CD1c-positive myeloid dendritic cell (primary cell): Measurements from ENCODE around the gene ARSA.

Experiments used
- DNase-seq: peaks from one replicate; pipeline ENCODE4 v3.0.0-alpha.2; 2016; ENCODE audit errors: extremely low spot score

ARSA gene

DNA sequence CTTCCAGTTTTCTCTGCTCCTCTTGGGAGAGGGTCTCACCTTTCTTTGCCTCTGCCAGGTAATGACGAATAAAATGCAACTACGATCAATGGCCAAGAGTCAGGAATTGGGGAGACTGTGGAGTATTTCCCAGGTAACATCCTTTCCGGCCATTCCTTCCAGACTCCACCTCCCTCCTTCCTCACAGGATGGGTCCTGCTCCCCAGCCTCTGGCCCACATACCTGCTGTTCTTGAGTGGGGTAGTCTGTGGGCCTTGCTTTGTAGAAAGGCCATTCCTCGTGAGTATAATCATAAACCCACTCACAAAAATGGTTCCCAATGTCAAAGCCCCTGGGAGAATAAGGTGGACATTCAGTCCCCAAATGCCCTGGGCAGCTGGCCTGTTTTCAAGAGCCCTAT, 48.2 kb downstream of the ARSA start:
- DNase-seq = no peak

- DNase-seq = no peak
Observed at GRCh38 chr22:50578776-50579310, 49.1 kb downstream of the ARSA start.

GRCh38 chr22:50577987-50578775, 49.8 kb downstream of the ARSA start, which contains the start of gene CPT1B:
Gene CPT1B, minus strand, starts transcription at chr22:50578427. Its CDS starts 512 bp downstream, at chr22:50577915.
- no peak for DNase-seq

DNA sequence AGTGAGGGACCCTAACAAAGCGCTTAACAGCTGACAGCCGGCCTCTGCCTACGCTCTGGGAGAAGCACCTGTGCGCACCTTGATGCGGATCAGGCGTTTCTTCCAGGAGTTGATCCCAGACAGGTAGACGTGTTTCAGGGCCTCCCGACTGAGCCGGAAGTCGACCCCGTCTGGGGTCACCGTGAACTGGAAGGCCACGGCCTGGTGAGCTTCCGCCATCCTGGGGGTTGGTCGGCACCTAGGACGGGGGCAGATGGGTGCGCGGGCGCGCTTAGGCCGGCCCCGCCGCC, 50.3 kb downstream of the ARSA start:
- DNase-seq = no peak

DNA sequence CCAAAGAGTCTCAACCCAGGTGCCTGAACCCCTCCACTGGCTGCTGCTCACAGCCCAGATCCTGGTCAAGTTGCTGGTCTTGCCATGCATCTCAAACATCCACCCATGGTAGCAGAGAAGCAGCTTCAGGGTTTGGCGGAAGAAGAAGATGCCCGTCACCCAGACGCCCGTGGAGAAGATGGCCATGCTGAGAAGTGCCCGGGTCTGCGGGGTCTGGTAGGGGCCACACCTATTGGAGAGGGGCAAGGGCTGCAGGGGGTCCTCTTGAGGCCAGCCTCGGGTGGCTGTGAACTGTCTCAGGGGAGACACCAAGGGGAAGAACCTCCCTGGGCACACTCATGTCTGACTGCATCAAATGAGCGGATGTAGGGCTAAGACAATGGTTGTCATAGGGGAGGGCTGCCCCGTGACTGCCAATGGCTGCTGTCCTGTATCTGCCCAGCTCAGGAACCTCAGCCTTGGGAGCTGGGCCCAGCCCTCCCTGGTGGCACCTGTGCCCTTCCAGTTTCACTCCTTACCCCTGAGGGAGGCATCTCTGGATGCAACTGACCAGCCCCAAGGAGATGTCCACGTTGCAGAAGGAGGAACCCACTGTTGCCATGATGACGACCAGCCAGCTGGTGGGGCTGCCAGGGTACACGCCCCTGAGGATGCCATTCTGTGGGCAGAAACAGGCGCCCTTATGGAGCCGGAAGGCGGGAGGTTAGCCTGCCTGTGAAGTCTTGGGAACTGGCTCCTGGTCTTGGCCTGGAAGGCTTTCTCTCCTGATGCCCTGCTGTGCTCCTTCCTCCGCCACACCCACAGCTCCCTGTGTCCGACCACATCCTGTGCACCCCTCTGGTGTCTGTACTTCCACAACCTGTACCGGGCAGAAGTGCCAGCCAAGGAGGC, 50.9 kb downstream of the ARSA start:
- DNase-seq = no peak

DNA sequence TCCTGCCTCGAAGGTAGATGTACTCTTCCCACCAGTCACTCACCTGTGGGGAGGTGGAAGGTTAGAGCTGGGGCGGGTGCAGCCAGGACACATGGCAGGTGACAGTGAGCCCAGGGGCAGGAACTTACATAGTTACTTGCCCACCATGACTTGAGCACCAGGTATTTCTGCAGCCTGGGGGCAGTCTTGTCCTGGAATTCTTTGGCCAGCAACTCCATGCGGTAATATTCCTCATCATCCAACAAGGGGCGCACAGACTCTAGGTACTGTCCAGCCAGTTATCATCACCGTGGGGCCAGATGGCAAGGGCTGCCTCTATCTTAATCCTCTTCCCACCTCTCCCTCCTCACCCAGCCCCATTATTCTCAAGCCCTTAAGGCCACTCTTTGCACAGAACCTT, 51.9 kb downstream of the ARSA start:
- no peak for DNase-seq

DNA sequence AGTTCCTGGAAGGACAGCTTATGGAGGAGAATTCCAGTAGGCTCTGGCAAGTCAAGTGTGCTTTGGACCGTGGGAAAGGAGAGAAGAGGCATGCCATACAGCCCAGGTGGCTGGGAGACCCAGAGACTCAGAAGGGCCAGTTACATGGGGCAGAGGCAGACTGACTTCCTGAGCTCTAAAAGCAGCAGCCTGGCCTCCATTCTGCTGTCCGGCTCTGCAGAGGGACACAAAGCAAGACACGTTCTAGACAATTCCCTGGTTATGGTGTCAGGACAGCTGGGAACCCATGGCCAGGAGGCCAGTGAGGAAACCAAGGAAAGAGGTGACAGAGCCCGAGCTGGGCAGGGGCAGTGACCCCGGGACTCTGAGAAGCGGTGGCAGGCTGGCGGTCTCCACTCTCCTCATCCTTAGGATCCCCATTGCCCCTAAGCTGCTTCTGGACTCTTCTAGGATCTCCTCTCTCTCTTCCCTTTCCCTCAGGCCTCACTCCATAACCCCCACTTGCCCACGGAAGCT, 52.5 kb downstream of the ARSA start:
- no peak for DNase-seq
